SU-DHL-6 (cell line): ENCODE results near the gene RFXAP.

Experiments
- H2AFZ ChIP-seq: fragments of 200-600 bp; sonication (generic); 2 replicates; pipeline ENCODE4 v1.6.1; 2014; ENCODE audit warnings: low read depth, mild to moderate bottlenecking, moderate library complexity, mixed read lengths, antibody characterized with exemption, low read length; ENCODE audit not compliant: severe bottlenecking
- H3F3A ChIP-seq: fragments of 200-600 bp; shearing (Covaris generic); 2 replicates; pipeline ENCODE4 v1.6.0; 2016; ENCODE audit warnings: antibody characterized with exemption, mild to moderate bottlenecking; ENCODE audit not compliant: insufficient read depth
- H3K27ac ChIP-seq: fragments of 200-600 bp; sonication (generic); 2 replicates; pipeline ENCODE4 v1.5.1; 2016; ENCODE audit warnings: low read depth, mild to moderate bottlenecking, low read length, moderate library complexity, mixed read lengths
- H3K27me3 ChIP-seq: fragments of 200-600 bp; sonication (generic), shearing (Covaris generic); 2 replicates; pipeline ENCODE4 v1.6.0; 2014; ENCODE audit warnings: mild to moderate bottlenecking, low read length
- H3K36me3 ChIP-seq: fragments of 200-600 bp; sonication (generic); 2 replicates; pipeline ENCODE4 v1.6.1; 2014; ENCODE audit warnings: mild to moderate bottlenecking, low read length, mixed read lengths
- H3K4me2 ChIP-seq: fragments of 300-600, 200-600 bp; shearing (Covaris generic), sonication (generic); 2 replicates; pipeline ENCODE4 v1.6.0; 2014; ENCODE audit warnings: low read length, low read depth, mild to moderate bottlenecking; ENCODE audit not compliant: poor library complexity, severe bottlenecking
- H3K4me3 ChIP-seq: fragments of 200-600 bp; sonication (generic); 2 replicates; pipeline ENCODE4 v1.5.1; 2014; ENCODE audit warnings: antibody characterized with exemption, low read length, mild to moderate bottlenecking, mixed read lengths; ENCODE audit not compliant: insufficient read depth, poor library complexity, severe bottlenecking
- H3K79me2 ChIP-seq: fragments of 200-600 bp; sonication (generic); 2 replicates; pipeline ENCODE4 v1.6.1; 2014; ENCODE audit warnings: mild to moderate bottlenecking, low read length, moderate library complexity; ENCODE audit not compliant: insufficient read depth
- H3K9ac ChIP-seq: fragments of 200-600 bp; sonication (generic); 2 replicates; pipeline ENCODE4 v1.7.0; 2014; ENCODE audit warnings: mild to moderate bottlenecking, low read length
- H3K9me2 ChIP-seq: fragments of 200-600 bp; sonication (generic); replicated peaks from 2 replicates; pipeline ENCODE4 v1.6.1; 2014; ENCODE audit warnings: low read length; ENCODE audit not compliant: insufficient read depth
- H3K9me3 ChIP-seq: fragments of 200-600 bp; sonication (generic); 2 replicates; pipeline ENCODE4 v1.6.1; 2014; ENCODE audit warnings: low read length, mixed read lengths; ENCODE audit not compliant: insufficient read depth
- H4K20me1 ChIP-seq: fragments of 200-600 bp; sonication (generic); 2 replicates; pipeline ENCODE4 v1.6.1; 2014; ENCODE audit warnings: low read depth, mild to moderate bottlenecking, antibody characterized with exemption, low read length, moderate library complexity, mixed read lengths
- CTCF ChIP-seq: fragments of 200-600 bp; sonication (generic); IDR thresholded peaks from one replicate; pipeline ENCODE4 v1.5.1; 2017; ENCODE audit warnings: antibody characterized with exemption, mild to moderate bottlenecking, low read length, moderate library complexity; ENCODE audit not compliant: insufficient read depth, poor library complexity, severe bottlenecking
- EZH2phosphoT487 ChIP-seq: fragments of 200-600 bp; sonication (generic), shearing (Covaris generic); conservative IDR thresholded peaks from 2 replicates; pipeline ENCODE4 v1.6.1; 2018; ENCODE audit warnings: mild to moderate bottlenecking, antibody characterized with exemption, low read length, moderate library complexity, mixed read lengths

RFXAP gene

DNA sequence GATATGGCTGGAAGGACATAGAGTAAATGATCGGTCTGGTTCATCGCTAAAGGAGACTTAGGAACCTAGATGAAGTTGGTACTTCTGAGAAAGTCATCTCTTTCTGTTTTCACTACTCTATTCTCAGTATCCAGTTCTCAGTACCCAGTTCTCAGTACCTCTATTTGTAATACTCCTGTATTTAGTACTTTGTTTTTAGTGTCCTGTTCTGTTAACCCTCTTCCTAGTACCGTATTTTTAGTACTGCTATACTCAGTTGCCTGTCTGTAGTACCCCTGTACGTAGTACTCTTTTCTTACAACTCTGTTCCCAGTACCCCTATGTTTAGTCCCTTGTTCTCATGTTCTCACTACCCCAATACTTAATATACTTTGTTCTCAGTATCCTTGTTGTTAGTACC, 1.2 kb downstream of the RFXAP start:
- H2AFZ ChIP-seq: peak overlapping the region; percentile 81
- peaks cover 60% of the 10 kb centered on the region for H3K79me2 ChIP-seq
- no peaks in the 10 kb centered on the region for H3K27me3 ChIP-seq
- H3K27ac ChIP-seq: peak overlapping the region; percentile 74
- H3K9me3 ChIP-seq: no peaks in the 10 kb centered on the region
- peak overlapping the region; percentile 95 for H3K4me2 ChIP-seq
- 0 out of 2 replicates have a peak, but pooled peaks cover 4% of the 10 kb centered on the region for H3K36me3 ChIP-seq
- no peaks in the 10 kb centered on the region for H3K9me2 ChIP-seq
- H3F3A ChIP-seq: no peaks in the 10 kb centered on the region
- peak overlapping the region; percentile 92 for H3K9ac ChIP-seq
- TF ChIP-seq EZH2phosphoT487 (no peak), CTCF (no peak)
- H3K4me3 ChIP-seq: peak overlapping the region; percentile 72
- 0 out of 2 replicates have a peak, but pooled peaks cover 6% of the 10 kb centered on the region for H4K20me1 ChIP-seq

DNA sequence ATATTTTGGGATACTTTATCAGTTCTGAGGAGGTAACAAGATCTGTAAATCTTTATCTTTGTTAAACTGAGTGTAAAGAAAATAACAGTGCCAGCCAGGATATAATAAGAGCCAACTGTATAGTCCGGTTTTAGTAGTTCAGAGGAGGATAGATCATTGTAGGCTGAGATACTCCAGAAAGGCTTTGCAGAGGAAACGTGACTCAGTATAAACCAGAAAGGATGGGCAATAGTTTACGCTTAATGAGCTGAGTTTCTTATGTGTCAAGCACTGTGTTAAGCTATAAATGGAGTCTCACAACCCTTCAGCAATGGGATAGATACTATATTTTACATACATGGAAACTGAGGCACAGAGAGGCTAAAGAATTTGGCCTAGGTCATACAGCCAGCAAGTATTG, 3.8 kb downstream of the RFXAP start:
- H2AFZ ChIP-seq: no peak overlapping the region
- H4K20me1 ChIP-seq: 0 out of 2 replicates have a peak, but pooled peaks cover 8% of the 10 kb centered on the region
- peaks cover 67% of the 10 kb centered on the region for H3K79me2 ChIP-seq
- no peak overlapping the region for H3K4me3 ChIP-seq
- TF ChIP-seq CTCF: no peak
- no peak for TF ChIP-seq EZH2phosphoT487
- H3K27me3 ChIP-seq: no peaks in the 10 kb centered on the region
- H3K36me3 ChIP-seq: peaks cover 16% of the 10 kb centered on the region; the same call in 1 of the 2 replicates
- H3F3A ChIP-seq: no peaks in the 10 kb centered on the region
- peak overlapping the region; percentile 95 for H3K4me2 ChIP-seq
- no peaks in the 10 kb centered on the region for H3K9me2 ChIP-seq
- H3K9me3 ChIP-seq: no peaks in the 10 kb centered on the region
- H3K27ac ChIP-seq: no peak overlapping the region
- no peak overlapping the region for H3K9ac ChIP-seq

- no peak overlapping the region for H3K4me2 ChIP-seq
- no peaks in the 10 kb centered on the region for H3K27me3 ChIP-seq
- H3K4me3 ChIP-seq: no peak overlapping the region
- H2AFZ ChIP-seq: no peak overlapping the region
- H3K9me3 ChIP-seq: no peaks in the 10 kb centered on the region
- no peaks in the 10 kb centered on the region for H3K9me2 ChIP-seq
- no peak overlapping the region for H3K9ac ChIP-seq
- H4K20me1 ChIP-seq: 0 out of 2 replicates have a peak, but pooled peaks cover 5% of the 10 kb centered on the region
- no peak overlapping the region for H3K27ac ChIP-seq
- H3K79me2 ChIP-seq: peaks cover 12% of the 10 kb centered on the region
- no peaks in the 10 kb centered on the region for H3F3A ChIP-seq
- H3K36me3 ChIP-seq: peaks cover 23% of the 10 kb centered on the region; the same call in 1 of the 2 replicates
- TF ChIP-seq EZH2phosphoT487 (no peak), CTCF (no peak)
Observed at GRCh38 chr13:36829753-36830152, 10.7 kb downstream of the RFXAP start.
